Stimulated activated CD4-positive, alpha-beta T cell treated with anti-CD3 and anti-CD28 coated beads, Interleukin-15, amount 100 ng/mL, for 48 hours (primary cell): ENCODE measurements around the gene TC2N.
"Not testable (repeated sequence)": the region's sequence is repeated elsewhere in the genome, so short reads cannot be mapped to it uniquely, and the experiment has no call there.

Experiments
- DNase-seq, 2 donors: peaks; one replicate each; pipeline ENCODE4 v3.0.0-alpha.2; 2020; ENCODE audit warnings: low read depth in 2 of 2

Gene TC2N

GRCh38 chr14:91869556-91869955 is 2.2 kb upstream of the TC2N start:
- no peak for DNase-seq

GRCh38 chr14:91866511-91867295 is 633 bp downstream of the TC2N start:
- DNase-seq = no peak

GRCh38 chr14:91866061-91866460 is 1.3 kb downstream of the TC2N start:
- DNase-seq = no peak

- DNase-seq = no peak
These were observed 4.9 kb downstream of the TC2N start for GRCh38 chr14:91862417-91862816.

GRCh38 chr14:91861091-91861490 is 6.2 kb downstream of the TC2N start:
- DNase-seq = no peak

GRCh38 chr14:91860238-91860637 is 7.1 kb downstream of the TC2N start:
- no peak for DNase-seq

- DNase-seq = no peak
These were observed 8.6 kb downstream of the TC2N start for GRCh38 chr14:91858536-91859275.

GRCh38 chr14:91857614-91858013 is 9.7 kb downstream of the TC2N start:
- DNase-seq = no peak

- DNase-seq = no peak
These were observed 12.9 kb downstream of the TC2N start for GRCh38 chr14:91854327-91854934.

- no peak for DNase-seq
These were observed 15.8 kb downstream of the TC2N start for GRCh38 chr14:91851563-91851962.

GRCh38 chr14:91848504-91849001 is 18.8 kb downstream of the TC2N start:
- no peak for DNase-seq

GRCh38 chr14:91847693-91848092 is 19.6 kb downstream of the TC2N start:
- DNase-seq = no peak

- no peak for DNase-seq
These were observed 21.7 kb downstream of the TC2N start for GRCh38 chr14:91845652-91846051.

GRCh38 chr14:91845056-91845455 is 22.3 kb downstream of the TC2N start:
- DNase-seq = not testable (repeated sequence)

- DNase-seq = no peak
These were observed 23.3 kb downstream of the TC2N start for GRCh38 chr14:91844029-91844428.

GRCh38 chr14:91843437-91843836 is 23.9 kb downstream of the TC2N start:
- no peak for DNase-seq

GRCh38 chr14:91841065-91841464 is 26.3 kb downstream of the TC2N start:
- no peak for DNase-seq

- no peak for DNase-seq
These were observed 27.6 kb downstream of the TC2N start for GRCh38 chr14:91839749-91840148.

- DNase-seq = no peak
These were observed 30.3 kb downstream of the TC2N start for GRCh38 chr14:91837076-91837475.

GRCh38 chr14:91835920-91836843 is 31.2 kb downstream of the TC2N start:
- DNase-seq = peak; percentile 79 to 87

- DNase-seq = no peak
These were observed 32.0 kb downstream of the TC2N start for GRCh38 chr14:91835197-91835919.
